ENCODE measurements around the gene CYP24A1. TPM values are rescaled to one million over a fixed set of nuclear protein-coding genes. Genes with fewer than 3 reads are reported as not detected.

The CYP24A1 gene
- polyA plus RNA-seq, 5 donors: not detected

DNA sequence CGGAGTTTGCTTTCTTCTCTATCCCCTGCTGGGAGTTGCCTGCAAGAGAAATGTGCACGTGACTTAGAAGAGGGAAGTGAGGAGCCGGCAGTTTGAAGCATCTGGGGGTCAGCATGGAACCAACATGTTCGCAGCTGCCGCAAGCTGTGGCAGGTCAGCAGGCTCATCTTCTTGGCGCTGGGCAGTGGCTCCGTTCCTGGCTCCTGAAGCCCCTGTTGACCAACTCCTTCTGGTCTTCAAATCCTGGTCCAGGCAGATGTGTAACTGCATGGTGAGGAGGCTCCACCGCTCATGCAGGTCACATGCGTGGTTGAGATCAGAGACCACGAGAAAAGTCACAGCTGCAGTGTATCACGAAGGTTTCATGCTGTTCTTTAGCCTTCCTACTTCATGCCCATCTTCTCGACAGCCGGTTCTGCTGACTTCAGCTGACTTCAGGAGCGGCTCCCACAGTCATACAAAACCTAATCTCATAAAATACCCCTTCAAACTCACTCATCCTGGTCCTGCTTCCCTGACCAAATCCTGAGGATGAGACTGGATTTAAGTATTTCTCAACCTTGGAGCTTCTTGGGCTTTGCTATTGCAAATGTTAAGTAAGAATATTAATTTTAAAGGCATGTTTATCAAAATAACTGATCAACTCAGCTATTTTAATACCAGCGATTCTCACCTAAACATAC is 58.5 kb downstream of the CYP24A1 start:
- peak in 1 of 2 donors; percentile 22 for DNase-seq

DNA sequence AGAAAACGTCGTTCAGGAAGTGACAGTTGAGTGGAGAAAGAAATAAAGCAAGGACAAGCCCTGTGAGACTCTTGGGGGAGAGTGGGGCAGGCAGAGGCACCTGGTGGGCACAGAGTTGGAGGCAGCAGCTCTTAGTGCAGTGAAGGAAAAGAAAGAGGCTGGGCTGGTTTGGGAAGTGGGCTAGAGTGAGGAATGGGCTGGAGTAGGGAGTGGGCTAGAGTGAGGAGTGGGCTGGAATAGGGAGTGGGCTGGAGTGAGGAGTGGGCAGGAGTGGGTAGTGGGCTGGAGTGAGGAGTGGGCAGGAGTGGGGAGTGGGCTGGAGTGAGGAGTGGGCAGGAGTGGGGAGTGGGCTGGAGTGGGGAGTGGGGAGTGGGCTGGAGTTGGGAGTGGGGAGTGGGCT is 59.7 kb downstream of the CYP24A1 start:
- no peak for DNase-seq

DNA sequence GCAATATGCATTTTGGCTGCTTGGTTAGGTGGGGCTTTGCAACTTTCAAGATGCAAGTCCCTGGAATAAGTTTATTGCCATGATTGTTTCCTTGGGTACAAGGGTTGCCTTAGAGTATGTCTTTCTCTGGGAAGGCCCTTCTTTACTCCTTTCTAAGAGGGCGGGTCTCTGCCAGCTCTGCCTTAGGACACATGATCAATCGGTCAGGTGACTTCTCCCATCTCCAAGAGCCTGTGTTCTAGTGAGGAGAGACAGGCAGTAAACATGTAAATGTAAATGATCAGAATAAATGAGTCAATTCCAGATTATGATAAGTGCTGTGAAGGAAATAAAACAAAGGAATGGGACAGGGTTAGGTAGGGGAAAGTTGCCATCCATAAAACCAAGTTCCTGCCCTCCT is 60.2 kb downstream of the CYP24A1 start:
- no peak for DNase-seq

DNA sequence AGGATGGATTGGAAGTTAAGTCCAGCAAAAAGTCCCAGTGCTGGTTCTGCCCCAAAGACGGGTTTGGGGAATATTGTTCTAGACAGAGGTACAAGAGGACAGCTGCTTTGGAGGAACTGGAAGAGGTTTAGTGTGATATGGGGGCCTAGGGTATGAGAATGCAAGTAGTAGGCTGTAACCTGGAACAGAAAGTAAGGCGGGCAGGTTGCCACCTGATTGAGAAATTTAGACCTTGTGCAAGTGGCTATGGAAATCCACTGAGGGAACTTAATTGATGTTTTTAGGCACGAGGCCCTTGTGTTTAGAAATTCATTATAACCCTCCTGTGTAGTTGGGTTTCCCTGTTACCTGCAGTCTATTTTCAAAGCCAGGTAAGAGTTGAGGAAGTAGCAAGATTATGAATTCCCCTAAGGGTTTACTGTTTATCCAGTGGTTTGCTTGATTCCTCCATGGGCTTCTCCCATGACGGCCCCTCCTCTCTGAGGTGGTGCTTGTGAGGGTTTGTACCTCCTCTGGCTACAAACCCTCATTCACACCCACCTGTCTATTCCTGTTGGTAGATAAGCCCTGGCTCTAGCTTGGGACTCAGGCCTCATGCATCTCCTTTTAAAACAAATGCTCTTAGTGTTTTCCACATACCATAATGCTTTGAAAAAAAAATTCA is 61.4 kb downstream of the CYP24A1 start:
- no peak for DNase-seq

DNA sequence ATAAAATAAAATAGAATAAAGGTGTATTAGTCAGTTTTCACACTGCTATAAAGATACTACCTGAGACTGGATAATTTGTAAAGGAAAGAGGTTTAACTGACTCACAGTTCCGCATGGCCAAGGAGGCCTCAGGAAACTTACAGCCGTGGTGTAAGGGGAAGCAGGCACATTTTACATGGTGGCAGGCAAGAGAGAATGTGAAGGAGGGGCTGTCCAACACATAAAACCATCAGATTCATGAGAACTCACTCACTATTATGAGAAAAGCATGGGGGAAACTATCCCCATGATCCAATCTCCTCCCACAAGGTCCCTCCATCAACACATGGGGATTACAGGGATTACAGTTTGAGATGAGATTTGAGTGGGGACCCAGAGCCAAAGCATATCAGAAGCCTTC is 62.3 kb downstream of the CYP24A1 start:
- DNase-seq: no peak

DNA sequence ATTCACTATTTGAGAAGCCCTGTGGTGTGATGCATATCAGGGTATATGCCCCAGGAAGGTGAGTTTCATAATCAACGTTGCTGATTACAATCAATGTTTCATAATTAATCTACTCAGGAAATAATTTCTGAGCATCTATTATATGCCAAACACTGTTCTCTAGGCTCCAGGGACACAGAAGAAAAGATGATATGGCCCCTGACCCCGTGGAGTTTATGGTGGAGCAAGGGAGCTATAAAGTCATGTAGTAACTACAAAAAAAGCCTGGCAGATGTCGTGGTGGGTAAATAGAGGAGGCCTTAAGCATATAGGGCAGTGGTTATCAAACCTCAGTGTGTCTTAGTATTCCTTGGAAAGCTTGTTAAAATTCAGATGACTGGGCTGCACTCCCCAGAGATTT is 63.3 kb downstream of the CYP24A1 start:
- DNase-seq: no peak

DNA sequence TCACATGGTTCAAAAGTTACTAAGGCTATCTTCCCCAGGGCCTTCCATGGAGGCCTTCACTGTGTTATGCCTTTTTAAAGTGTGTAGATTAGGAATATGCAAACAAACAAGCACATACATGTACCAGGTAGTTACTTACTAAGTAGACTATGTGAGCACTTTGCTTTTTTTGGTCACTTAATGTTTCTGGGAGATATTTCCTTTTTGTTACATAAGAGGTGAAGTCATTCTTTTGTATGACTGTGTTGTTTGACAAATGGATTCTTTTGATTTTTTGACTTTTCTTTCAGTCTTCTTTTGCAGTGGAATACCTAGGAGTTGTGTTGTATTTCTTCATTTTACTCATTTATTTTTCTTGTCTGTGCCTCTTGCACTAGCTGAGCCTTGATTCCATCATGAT is 63.7 kb downstream of the CYP24A1 start:
- DNase-seq: no peak

DNA sequence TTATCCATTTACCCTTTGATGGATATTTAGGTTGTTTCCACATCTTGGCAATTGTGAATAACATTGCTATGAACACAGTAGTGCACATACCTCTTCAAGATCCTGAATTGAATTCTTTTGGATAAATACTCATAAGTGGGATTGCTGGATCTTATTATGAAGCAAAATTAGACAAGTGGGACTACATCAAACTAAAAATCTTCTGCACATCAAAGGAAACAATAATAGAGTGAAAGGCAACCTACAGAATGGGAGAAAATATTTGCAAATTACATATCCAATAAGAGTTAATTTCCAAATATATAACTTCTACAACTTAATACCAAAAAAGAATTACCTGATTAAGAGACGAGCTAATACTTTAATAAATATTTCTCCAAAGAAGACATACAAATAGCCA is 65.0 kb downstream of the CYP24A1 start:
- DNase-seq: no peak

DNA sequence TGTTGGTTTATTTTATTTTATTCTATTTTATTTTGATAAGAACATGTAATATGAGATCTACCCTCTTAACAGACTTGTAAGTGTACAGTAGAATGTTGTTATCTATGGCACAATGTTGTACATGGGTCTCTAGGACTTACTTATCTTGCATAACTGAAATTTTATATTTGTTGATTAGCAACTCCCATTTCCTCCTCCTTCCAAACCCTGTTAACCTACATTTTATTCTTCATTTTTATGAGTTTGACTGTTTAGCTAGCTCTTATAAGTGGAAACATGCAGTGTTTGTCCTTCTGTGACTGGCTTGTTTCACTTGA is 65.5 kb downstream of the CYP24A1 start:
- no peak for DNase-seq

DNA sequence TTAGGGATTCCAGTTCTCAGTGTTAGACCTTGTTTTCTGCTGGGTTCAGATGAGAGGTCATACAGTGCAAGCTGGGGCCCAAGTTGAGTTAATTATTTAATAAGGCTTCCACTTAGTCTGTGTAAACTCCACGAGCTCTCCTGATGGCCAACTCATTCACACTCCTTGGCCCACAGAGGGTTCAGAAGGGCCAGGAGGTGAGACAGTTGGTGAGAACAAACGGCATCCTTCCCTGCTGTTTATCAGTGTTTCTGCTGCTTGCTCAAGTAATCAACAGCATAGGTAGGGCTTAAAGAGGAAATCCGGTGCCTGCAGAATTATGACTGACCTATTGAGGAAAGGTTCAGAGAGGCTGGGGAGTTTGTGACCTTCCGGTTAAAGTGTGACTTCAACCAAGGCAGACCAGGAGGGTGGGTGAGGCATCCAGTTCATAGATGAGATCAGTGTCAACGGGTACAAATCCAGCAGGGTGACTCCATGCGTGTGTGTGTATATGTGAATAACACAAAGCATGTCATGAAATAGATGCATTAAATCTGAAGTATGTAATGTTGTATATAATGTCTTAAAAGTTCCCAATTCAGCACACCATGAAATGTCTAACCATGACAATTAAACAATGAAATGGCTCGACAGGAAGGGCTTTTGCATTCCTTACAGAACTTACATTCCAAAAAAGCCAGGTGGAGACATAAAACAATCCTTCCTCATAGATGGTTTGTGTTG is 66.0 kb downstream of the CYP24A1 start:
- DNase-seq: no peak

DNA sequence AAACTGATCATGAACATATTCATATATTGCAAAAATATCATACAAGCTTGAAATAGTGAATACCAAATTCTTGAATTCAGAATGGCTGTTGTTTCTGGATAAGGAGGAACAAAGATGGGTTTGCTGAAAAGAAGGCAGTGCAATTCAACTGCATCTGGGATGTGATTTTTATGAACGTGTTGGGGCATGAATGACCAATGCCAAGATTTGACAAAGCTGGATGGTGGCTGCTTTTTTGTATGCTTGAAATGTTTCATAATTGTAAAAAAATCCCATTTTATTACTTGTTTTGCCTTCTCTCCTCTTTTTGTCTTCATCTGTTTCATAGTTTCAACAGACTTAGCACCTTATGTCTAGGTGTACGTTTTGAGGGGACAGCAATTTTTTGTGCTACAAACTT is 66.6 kb downstream of the CYP24A1 start:
- no peak for DNase-seq

DNA sequence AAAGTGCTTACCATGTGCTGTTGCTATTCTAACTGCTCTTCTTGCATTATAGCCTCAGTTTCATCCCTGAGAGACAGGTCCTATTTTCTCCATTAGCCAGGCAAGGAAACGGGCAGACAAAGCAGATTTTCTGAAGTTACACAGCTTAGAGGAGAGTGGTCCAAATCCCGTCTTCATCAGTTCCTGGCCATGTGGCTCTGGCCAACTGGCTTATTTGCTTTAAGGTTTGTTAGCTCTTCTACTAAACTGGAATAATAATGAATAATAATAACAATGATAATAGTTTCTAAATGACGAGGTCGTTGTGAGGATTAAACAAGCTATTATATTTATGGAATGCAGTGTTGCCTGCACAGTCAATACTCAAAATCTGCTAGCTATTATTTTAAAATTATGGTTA is 67.6 kb downstream of the CYP24A1 start:
- no peak for DNase-seq

DNA sequence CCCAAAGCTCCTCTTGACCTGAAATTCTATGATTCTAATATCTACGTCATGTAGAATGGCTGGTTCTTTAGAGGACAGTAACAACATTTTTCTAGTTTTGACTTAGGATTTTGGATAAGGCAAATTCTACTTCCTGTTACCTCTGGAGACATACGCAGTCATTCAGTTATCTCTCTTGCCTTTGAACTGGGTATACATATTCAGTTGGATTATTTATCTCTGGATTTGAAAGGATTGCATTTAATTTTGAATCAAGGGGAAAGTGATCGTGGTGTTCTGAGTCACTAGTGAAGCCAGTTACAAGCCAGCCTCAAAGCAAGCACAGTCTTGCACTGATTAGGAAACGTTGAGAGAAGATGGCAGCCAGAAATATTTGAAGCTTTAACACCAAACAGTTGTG is 68.1 kb downstream of the CYP24A1 start:
- no peak for DNase-seq

DNA sequence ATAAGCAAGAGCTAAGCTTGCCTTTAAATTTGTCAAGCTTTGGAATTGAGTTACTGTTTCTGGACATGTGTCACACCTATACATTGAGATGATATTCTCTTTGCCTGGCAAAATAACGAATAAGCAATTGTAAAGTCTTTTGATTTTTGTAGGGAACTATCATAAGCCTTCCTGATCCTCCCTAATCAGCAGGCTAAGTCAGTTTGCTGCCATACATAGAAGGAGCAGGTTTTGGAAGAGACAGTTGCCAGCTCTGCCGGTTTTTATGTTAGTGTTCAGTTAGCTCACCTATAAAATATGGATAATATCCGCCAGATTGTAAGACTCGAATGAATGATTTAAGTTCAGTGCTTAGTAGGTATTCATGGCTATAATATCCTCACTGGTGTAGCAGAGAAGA is 69.0 kb downstream of the CYP24A1 start:
- DNase-seq: no peak

DNA sequence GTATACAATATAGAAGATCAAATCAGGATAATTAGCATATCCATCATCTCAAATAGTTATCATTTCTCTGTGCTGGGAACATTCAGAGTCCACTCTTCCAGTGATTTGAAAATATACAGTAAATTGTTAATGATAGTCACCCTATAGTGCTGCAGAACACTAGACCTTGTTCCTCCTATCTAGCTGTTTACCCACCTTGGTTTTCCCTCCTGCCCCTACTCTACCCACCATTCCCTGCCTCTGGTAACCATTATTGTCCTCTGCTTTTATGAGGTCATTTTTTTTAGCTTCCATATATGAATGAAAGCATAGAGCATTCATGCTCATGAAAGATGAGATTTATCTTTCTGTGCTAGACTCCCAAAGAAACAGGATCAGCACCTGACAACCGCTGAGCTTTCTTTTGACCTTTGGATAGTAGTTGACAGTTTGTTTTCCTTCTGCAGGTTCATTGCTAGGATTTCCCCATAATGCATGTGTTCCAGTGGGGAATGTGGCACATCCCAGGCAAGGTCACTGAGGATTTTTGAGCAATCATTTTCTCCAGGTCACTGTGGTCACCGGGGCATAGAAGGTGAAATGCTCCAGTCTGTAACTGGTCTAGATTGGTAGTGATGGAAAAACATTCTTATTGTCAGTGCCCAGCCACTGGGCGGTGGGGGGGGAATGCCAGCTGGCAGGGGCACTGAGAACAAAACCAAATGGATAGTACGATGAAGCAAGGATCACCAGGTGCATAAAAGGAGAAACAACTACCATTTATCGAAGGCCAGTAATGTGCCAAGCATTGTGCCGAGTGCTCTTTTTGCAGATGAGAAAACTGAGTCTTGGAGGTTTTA is 69.8 kb downstream of the CYP24A1 start:
- no peak for DNase-seq

Other genes starting within 250 kb of the CYP24A1 start
- gene BCAS1, start 103.4 kb downstream of the CYP24A1 start, polyA plus RNA-seq (ENCODE audit: insufficient read depth in 1 of 5, insufficient read length in 5 of 5, low replicate concordance in 1 of 5): 1 to 10 TPM in 2 of 5 donors, under 1 TPM in 3; 0.54 to 1.2 (median 0.85) TPM
- 10 to 100 TPM; 48.1 to 72.1 (median 50.6) TPM for gene PFDN4, start 34.1 kb upstream of the CYP24A1 start, polyA plus RNA-seq (ENCODE audit: insufficient read depth in 1 of 5, insufficient read length in 5 of 5, low replicate concordance in 1 of 5)

Data from right lung (tissue), 5 donors.